GM21619 (cell line): ENCODE results near the gene TSHB.
"Not testable (repeated sequence)": the region's sequence is repeated elsewhere in the genome, so short reads cannot be mapped to it uniquely, and the experiment has no call there.

Source experiments
- ATAC-seq: cut with Tn5 transposase; IDR thresholded peaks from one replicate; pipeline ENCODE4 v1.9.1; 2021; ENCODE audit not compliant: unreplicated experiment

TSHB gene

GRCh38 chr1:115029526-115029925 lies at the start of gene TSHB:
TSHB (plus strand) TSS chr1:115029826; CDS start chr1:115033363, 3,537 bp downstream.
- no peak for ATAC-seq

- no peak for ATAC-seq
These were observed 47.4 kb upstream of the TSHB start for GRCh38 chr1:114982251-114982650.

- ATAC-seq, result no peak
These were observed 43.3 kb upstream of the TSHB start for GRCh38 chr1:114986286-114986685.

GRCh38 chr1:114988095-114988494 lies 41.5 kb upstream of the TSHB start:
- no peak for ATAC-seq

GRCh38 chr1:114997510-114998289 lies 31.9 kb upstream of the TSHB start:
- ATAC-seq, result no peak

- ATAC-seq, result no peak
These were observed 23.4 kb upstream of the TSHB start for GRCh38 chr1:115006191-115006590.

- no peak for ATAC-seq
These were observed 17.6 kb upstream of the TSHB start for GRCh38 chr1:115012006-115012405.

GRCh38 chr1:115012434-115012833 lies 17.2 kb upstream of the TSHB start:
- ATAC-seq, result no peak

- no peak for ATAC-seq
These were observed 15.8 kb upstream of the TSHB start for GRCh38 chr1:115013792-115014191.

- not testable (repeated sequence) for ATAC-seq
These were observed 10.1 kb upstream of the TSHB start for GRCh38 chr1:115019549-115019948.

GRCh38 chr1:115021145-115021544 lies 8.5 kb upstream of the TSHB start:
- ATAC-seq, result no peak

GRCh38 chr1:115023593-115023992 lies 6.0 kb upstream of the TSHB start:
- ATAC-seq, result no peak

GRCh38 chr1:115031595-115031994 lies 2.0 kb downstream of the TSHB start:
- ATAC-seq, result no peak

- ATAC-seq, result no peak
These were observed 6.0 kb downstream of the TSHB start for GRCh38 chr1:115035652-115036051.

GRCh38 chr1:115036814-115037507 lies 7.3 kb downstream of the TSHB start:
- no peak for ATAC-seq

GRCh38 chr1:115040501-115040900 lies 10.9 kb downstream of the TSHB start:
- no peak for ATAC-seq

GRCh38 chr1:115041654-115042053 lies 12.0 kb downstream of the TSHB start:
- no peak for ATAC-seq

GRCh38 chr1:115046751-115047150 lies 17.1 kb downstream of the TSHB start:
- no peak for ATAC-seq

GRCh38 chr1:115051850-115052249 lies 22.2 kb downstream of the TSHB start:
- ATAC-seq, result no peak

- peak; percentile 82 for ATAC-seq
These were observed 22.9 kb downstream of the TSHB start for GRCh38 chr1:115052454-115053083.

GRCh38 chr1:115056395-115056798 lies 26.8 kb downstream of the TSHB start:
- ATAC-seq, result no peak

GRCh38 chr1:115057661-115058254 lies 28.1 kb downstream of the TSHB start:
- no peak for ATAC-seq
